HG03469 (cell line): ENCODE data around the gene KCNQ1.

ENCODE experiments used
- ATAC-seq: cut with Tn5 transposase; IDR thresholded peaks from one replicate; pipeline ENCODE4 v1.9.1; 2021; ENCODE audit warnings: mild to moderate bottlenecking, moderate library complexity, moderate number of reproducible peaks; ENCODE audit not compliant: unreplicated experiment

Gene KCNQ1

GRCh38 chr11:2897048-2897447 lies 452.2 kb downstream of the KCNQ1 start:
- no peak for ATAC-seq

GRCh38 chr11:2898366-2899079 lies 453.7 kb downstream of the KCNQ1 start:
- no peak for ATAC-seq
